ENCODE results near the gene ANKLE1. TPM values are rescaled to one million over a fixed set of nuclear protein-coding genes. Genes with fewer than 3 reads are reported as not detected.
A peak's percentile ranks its signal among the peaks of the same experiment; 100 is the strongest.

The ANKLE1 gene
- total and polyA plus RNA-seq, 2 experiments from 2014 or later = 9.1 to 20.2 TPM

- TF ChIP-seq ETS1 (IDR thresholded peaks at IDR 0.05) (no peak), ZNF331 (CRISPR knock-in tag; IDR thresholded peaks at IDR 0.05; ENCODE audit: low read depth) (no peak), REST (IDR thresholded peaks at IDR 0.05; ENCODE audit: unreplicated experiment) (no peak), EZH2 (IDR thresholded peaks at IDR 0.05; ENCODE audit: low read depth, unreplicated experiment) (no peak), CREB1 (CRISPR knock-in tag; IDR thresholded peaks at IDR 0.05; ENCODE audit: low read depth) (no peak), CTCF (conservative IDR thresholded peaks at IDR 0.05; ENCODE audit: low read depth in 2 of 2) (no peak), NANOG (IDR thresholded peaks at IDR 0.05; ENCODE audit: borderline replicate concordance) (no peak)
Observed at GRCh38 chr19:17259934-17260333, 21.8 kb upstream of the ANKLE1 start (continued).

GRCh38 chr19:17260842-17261325 is 20.8 kb upstream of the ANKLE1 start:
- H3K4me3 Mint-ChIP-seq = peak overlapping the region; percentile 36; the same call in 1 of the 3 replicates
- H3K4me1 Mint-ChIP-seq = peaks cover 18% of the 10 kb centered on the region
- Histone ChIP-seq H3K4me1 (ENCODE audit: insufficient read depth) (0 out of 2 replicates have a peak, but pooled peaks cover 5% of the 10 kb centered on the region), H3K27ac (ENCODE audit: low read depth) (peak overlapping the region; percentile 88; the same call in 1 of the 2 replicates), H3K27me3 (ENCODE audit: insufficient read depth) (no peaks in the 10 kb centered on the region), H3K4me3 (no peak overlapping the region), H3K36me3 (ENCODE audit: insufficient read depth) (peaks cover 3% of the 10 kb centered on the region; the same call in 1 of the 2 replicates), H3K4me2 (no peak overlapping the region), H4K20me1 (replicated peaks; ENCODE audit: insufficient read depth) (no peaks in the 10 kb centered on the region), H3F3A (replicated peaks; ENCODE audit: low read depth) (0 out of 2 replicates have a peak, but pooled peaks cover 2% of the 10 kb centered on the region), H3K79me2 (replicated peaks; ENCODE audit: insufficient read depth) (no peaks in the 10 kb centered on the region), H2AFZ (no peak overlapping the region), H3K9me2 (ENCODE audit: insufficient read depth) (no peaks in the 10 kb centered on the region)
- ATAC-seq = peak; percentile 94
- DNase-seq (ENCODE audit: low spot score) = peak; percentile 96
- H3K27ac Mint-ChIP-seq = peak overlapping the region; percentile 87
- H3K36me3 Mint-ChIP-seq (ENCODE audit: low read depth) = peaks cover 31% of the 10 kb centered on the region
- H3K27me3 Mint-ChIP-seq (ENCODE audit: insufficient read depth, low read depth, poor library complexity) = peaks cover 20% of the 10 kb centered on the region
- H3K9me3 Mint-ChIP-seq = peaks cover 21% of the 10 kb centered on the region; the same call in 2 of the 3 replicates
- no peak for TF ChIP-seq STAT1 (IDR thresholded peaks at IDR 0.05; ENCODE audit: unreplicated experiment)
- peak; percentile 35; the same call in 1 of the 2 replicates for TF ChIP-seq POLR2AphosphoS5 (IDR thresholded peaks at IDR 0.05; ENCODE audit: low read depth)
- no peak for TF ChIP-seq ZNF114 (CRISPR knock-in tag; IDR thresholded peaks at IDR 0.05)
- TF ChIP-seq NANOG (IDR thresholded peaks at IDR 0.05; ENCODE audit: borderline replicate concordance) = no peak
- no peak for TF ChIP-seq EZH2phosphoT487 (IDR thresholded peaks at IDR 0.05; ENCODE audit: unreplicated experiment)
- peak; percentile 95 to 96 for TF ChIP-seq CTCF (conservative IDR thresholded peaks at IDR 0.05; ENCODE audit: low read depth in 2 of 2)
- no peak for TF ChIP-seq EZH2 (IDR thresholded peaks at IDR 0.05; ENCODE audit: low read depth, unreplicated experiment)
- TF ChIP-seq CREB1 (CRISPR knock-in tag; IDR thresholded peaks at IDR 0.05; ENCODE audit: low read depth) = peak; percentile 73

Data from GM23338 (cell line).